NCI-H2107 treated with DMSO at 0.1 percent for 48 hours (cell line): Measurements from ENCODE around the gene DLGAP1.
A peak's percentile ranks its signal among the peaks of the same experiment; 100 is the strongest.

ENCODE experiments used
- DNase-seq: peaks from one replicate; lab custom pipeline; 2025; ENCODE audit not compliant: unreplicated experiment; lab: John Stamatoyannopoulos, UW

Gene DLGAP1

GRCh38 chr18:4181882-4182568, 273.1 kb downstream of the DLGAP1 start:
- no peak for DNase-seq

- no peak for DNase-seq
These were observed 274.0 kb downstream of the DLGAP1 start for GRCh38 chr18:4181086-4181485.

- no peak for DNase-seq
These were observed 282.7 kb downstream of the DLGAP1 start for GRCh38 chr18:4172196-4173100.

GRCh38 chr18:4157352-4157751, 297.8 kb downstream of the DLGAP1 start:
- DNase-seq = no peak

- DNase-seq = no peak
These were observed 308.3 kb downstream of the DLGAP1 start for GRCh38 chr18:4146797-4147196.

- DNase-seq = no peak
These were observed 310.9 kb downstream of the DLGAP1 start for GRCh38 chr18:4144201-4144600.

GRCh38 chr18:4143585-4143984, 311.5 kb downstream of the DLGAP1 start:
- DNase-seq = no peak

GRCh38 chr18:4142876-4143275, 312.2 kb downstream of the DLGAP1 start:
- no peak for DNase-seq

- DNase-seq = no peak
These were observed 320.4 kb downstream of the DLGAP1 start for GRCh38 chr18:4134700-4135099.

- DNase-seq = no peak
These were observed 324.1 kb downstream of the DLGAP1 start for GRCh38 chr18:4130734-4131719.

GRCh38 chr18:4126939-4127338, 328.2 kb downstream of the DLGAP1 start:
- DNase-seq = no peak

- DNase-seq = no peak
These were observed 329.4 kb downstream of the DLGAP1 start for GRCh38 chr18:4125627-4126230.

GRCh38 chr18:4125224-4125623, 329.9 kb downstream of the DLGAP1 start:
- DNase-seq = no peak

GRCh38 chr18:4119813-4120212, 335.3 kb downstream of the DLGAP1 start:
- DNase-seq = no peak

GRCh38 chr18:4119127-4119648, 335.9 kb downstream of the DLGAP1 start:
- no peak for DNase-seq

GRCh38 chr18:4108016-4108415, 347.1 kb downstream of the DLGAP1 start:
- no peak for DNase-seq

- no peak for DNase-seq
These were observed 348.0 kb downstream of the DLGAP1 start for GRCh38 chr18:4107049-4107467.

- peak; percentile 32 for DNase-seq
These were observed 348.6 kb downstream of the DLGAP1 start for GRCh38 chr18:4106407-4107033.

- DNase-seq = no peak
These were observed 352.2 kb downstream of the DLGAP1 start for GRCh38 chr18:4102901-4103300.

- no peak for DNase-seq
These were observed 354.1 kb downstream of the DLGAP1 start for GRCh38 chr18:4101009-4101408.
